22Rv1 (cell line): ENCODE measurements around the gene MCFD2.

Experiments
- H3K27ac ChIP-seq: fragments of 450-650 bp; 2 replicates; pipeline ENCODE4 v1.5.1; 2017
- CTCF ChIP-seq: fragments of 450-650 bp; IDR thresholded peaks from 2 replicates; pipeline ENCODE4 v1.5.1; 2017; ENCODE audit warnings: mild to moderate bottlenecking
- ZFX ChIP-seq: fragments of 450-650 bp; IDR thresholded peaks from 2 replicates; pipeline ENCODE4 v1.6.1; 2017; ENCODE audit warnings: antibody characterized with exemption, borderline replicate concordance

Gene MCFD2

GRCh38 chr2:46956981-46957531, 41.5 kb upstream of the MCFD2 start:
- no peak overlapping the region for H3K27ac ChIP-seq
- no peak for TF ChIP-seq ZFX
- TF ChIP-seq CTCF = no peak

GRCh38 chr2:46955764-46956163, 40.2 kb upstream of the MCFD2 start:
- TF ChIP-seq ZFX (no peak), CTCF (no peak)
- H3K27ac ChIP-seq = no peak overlapping the region

- no peak overlapping the region for H3K27ac ChIP-seq
- TF ChIP-seq ZFX = no peak
- TF ChIP-seq CTCF = no peak
These were observed 39.5 kb upstream of the MCFD2 start for GRCh38 chr2:46954951-46955571.

- no peak overlapping the region for H3K27ac ChIP-seq
- TF ChIP-seq CTCF (no peak), ZFX (no peak)
These were observed 36.6 kb upstream of the MCFD2 start for GRCh38 chr2:46952171-46952570.

- H3K27ac ChIP-seq = no peak overlapping the region
- TF ChIP-seq ZFX = no peak
- TF ChIP-seq CTCF = no peak
These were observed 35.9 kb upstream of the MCFD2 start for GRCh38 chr2:46951290-46952064.

GRCh38 chr2:46950314-46950713, 34.7 kb upstream of the MCFD2 start:
- no peak overlapping the region for H3K27ac ChIP-seq
- TF ChIP-seq ZFX (no peak), CTCF (no peak)

GRCh38 chr2:46947841-46948240, 32.2 kb upstream of the MCFD2 start:
- TF ChIP-seq ZFX (no peak), CTCF (no peak)

More at GRCh38 chr2:46947841-46948240, 32.2 kb upstream of the MCFD2 start:
- H3K27ac ChIP-seq = no peak overlapping the region
